ENCODE data around the gene PTPRA. TPM values are rescaled to one million over a fixed set of nuclear protein-coding genes. Genes with fewer than 3 reads are reported as not detected.

The PTPRA gene
- total RNA-seq, 2 experiments from 2014 or later, result 68.1 to 68.8 TPM

- POLR2A ChIA-PET, result no interaction called here
- Mint-ChIP-seq H3K36me3 (peaks cover 15% of the 10 kb centered on the region), H3K9me3 (no peaks in the 10 kb centered on the region), H3K4me3 (no peak overlapping the region), H3K4me1 (peaks cover 21% of the 10 kb centered on the region), H3K27ac (no peak overlapping the region), H3K27me3 (no peaks in the 10 kb centered on the region)
- no peak for ATAC-seq (ENCODE audit: low read depth)
- no peak for DNase-seq
Observed at GRCh38 chr20:2902818-2903217, 29.5 kb downstream of the PTPRA start.

- no peak for ATAC-seq (ENCODE audit: low read depth)
- H3K4me1 Mint-ChIP-seq, result peaks cover 21% of the 10 kb centered on the region
- POLR2A ChIA-PET, result no interaction called here
Observed at GRCh38 chr20:2903686-2904085, 30.4 kb downstream of the PTPRA start.

GRCh38 chr20:2907519-2907918 lies 34.2 kb downstream of the PTPRA start:
- POLR2A ChIA-PET, result no interaction called here
- ATAC-seq (ENCODE audit: low read depth) (no peak), DNase-seq (no peak)
- H3K4me1 Mint-ChIP-seq, result no peaks in the 10 kb centered on the region
- no peak overlapping the region for H3K4me3 Mint-ChIP-seq
- H3K36me3 Mint-ChIP-seq, result peaks cover 8% of the 10 kb centered on the region
- no peaks in the 10 kb centered on the region for H3K9me3 Mint-ChIP-seq
- no peak overlapping the region for H3K27ac Mint-ChIP-seq
- H3K27me3 Mint-ChIP-seq, result no peaks in the 10 kb centered on the region

More at GRCh38 chr20:2903686-2904085, 30.4 kb downstream of the PTPRA start:
- no peak overlapping the region for H3K27ac Mint-ChIP-seq
- H3K4me3 Mint-ChIP-seq, result no peak overlapping the region
- DNase-seq, result no peak
- peaks cover 15% of the 10 kb centered on the region for H3K36me3 Mint-ChIP-seq
- no peaks in the 10 kb centered on the region for H3K9me3 Mint-ChIP-seq
- H3K27me3 Mint-ChIP-seq, result no peaks in the 10 kb centered on the region

GRCh38 chr20:2909953-2910352 lies 36.7 kb downstream of the PTPRA start:
- H3K4me3 Mint-ChIP-seq, result no peak overlapping the region
- H3K4me1 Mint-ChIP-seq, result no peaks in the 10 kb centered on the region
- no peaks in the 10 kb centered on the region for H3K9me3 Mint-ChIP-seq
- POLR2A ChIA-PET, result no interaction called here
- DNase-seq, result no peak
- H3K36me3 Mint-ChIP-seq, result peaks cover 5% of the 10 kb centered on the region
- H3K27ac Mint-ChIP-seq, result no peak overlapping the region
- no peaks in the 10 kb centered on the region for H3K27me3 Mint-ChIP-seq
- ATAC-seq (ENCODE audit: low read depth), result no peak

- Mint-ChIP-seq H3K9me3 (no peaks in the 10 kb centered on the region), H3K36me3 (peaks cover 4% of the 10 kb centered on the region), H3K4me1 (peaks cover 1% of the 10 kb centered on the region), H3K27me3 (no peaks in the 10 kb centered on the region), H3K27ac (no peak overlapping the region), H3K4me3 (no peak overlapping the region)
- POLR2A ChIA-PET, result no interaction called here
- no peak for DNase-seq
- ATAC-seq (ENCODE audit: low read depth), result no peak
Observed at GRCh38 chr20:2911200-2911599, 37.9 kb downstream of the PTPRA start.

- POLR2A ChIA-PET, result no interaction called here
- ATAC-seq (ENCODE audit: low read depth), result no peak
- Mint-ChIP-seq H3K27me3 (no peaks in the 10 kb centered on the region), H3K4me1 (peaks cover 8% of the 10 kb centered on the region), H3K9me3 (peaks cover 1% of the 10 kb centered on the region), H3K27ac (no peak overlapping the region), H3K36me3 (peaks cover 18% of the 10 kb centered on the region), H3K4me3 (no peak overlapping the region)
- no peak for DNase-seq
Observed at GRCh38 chr20:2914160-2914559, 40.9 kb downstream of the PTPRA start.

GRCh38 chr20:2917266-2917665 lies 44.0 kb downstream of the PTPRA start:
- H3K27ac Mint-ChIP-seq, result no peak overlapping the region
- peaks cover 8% of the 10 kb centered on the region for H3K4me1 Mint-ChIP-seq
- ATAC-seq (ENCODE audit: low read depth), result no peak
- H3K9me3 Mint-ChIP-seq, result peaks cover 1% of the 10 kb centered on the region
- H3K36me3 Mint-ChIP-seq, result peaks cover 20% of the 10 kb centered on the region
- no peak for DNase-seq
- POLR2A ChIA-PET, result no interaction called here
- no peak overlapping the region for H3K4me3 Mint-ChIP-seq
- H3K27me3 Mint-ChIP-seq, result no peaks in the 10 kb centered on the region

- no peak overlapping the region for H3K27ac Mint-ChIP-seq
Observed at GRCh38 chr20:2918096-2919049, 45.1 kb downstream of the PTPRA start.

GRCh38 chr20:2919518-2920245 lies 46.4 kb downstream of the PTPRA start:
- Mint-ChIP-seq H3K4me1 (peaks cover 8% of the 10 kb centered on the region), H3K9me3 (peaks cover 1% of the 10 kb centered on the region), H3K27ac (no peak overlapping the region), H3K4me3 (no peak overlapping the region), H3K27me3 (no peaks in the 10 kb centered on the region), H3K36me3 (peaks cover 27% of the 10 kb centered on the region)
- POLR2A ChIA-PET, result no interaction called here
- ATAC-seq (ENCODE audit: low read depth) (no peak), DNase-seq (no peak)

More at GRCh38 chr20:2918096-2919049, 45.1 kb downstream of the PTPRA start:
- DNase-seq (no peak), ATAC-seq (ENCODE audit: low read depth) (no peak)
- Mint-ChIP-seq H3K4me1 (peaks cover 8% of the 10 kb centered on the region), H3K9me3 (peaks cover 1% of the 10 kb centered on the region), H3K36me3 (peaks cover 20% of the 10 kb centered on the region), H3K27me3 (no peaks in the 10 kb centered on the region), H3K4me3 (no peak overlapping the region)
- POLR2A ChIA-PET, result no interaction called here

GRCh38 chr20:2920473-2920872 lies 47.2 kb downstream of the PTPRA start:
- Mint-ChIP-seq H3K4me3 (no peak overlapping the region), H3K4me1 (peaks cover 7% of the 10 kb centered on the region), H3K9me3 (peaks cover 1% of the 10 kb centered on the region), H3K27me3 (no peaks in the 10 kb centered on the region), H3K36me3 (peaks cover 29% of the 10 kb centered on the region), H3K27ac (no peak overlapping the region)
- POLR2A ChIA-PET, result no interaction called here
- DNase-seq (no peak), ATAC-seq (ENCODE audit: low read depth) (no peak)

GRCh38 chr20:2921506-2921905 lies 48.2 kb downstream of the PTPRA start:
- no peak overlapping the region for H3K27ac Mint-ChIP-seq
- H3K4me3 Mint-ChIP-seq, result no peak overlapping the region
- H3K27me3 Mint-ChIP-seq, result no peaks in the 10 kb centered on the region
- ATAC-seq (ENCODE audit: low read depth) (no peak), DNase-seq (no peak)
- H3K9me3 Mint-ChIP-seq, result no peaks in the 10 kb centered on the region
- peaks cover 31% of the 10 kb centered on the region for H3K36me3 Mint-ChIP-seq
- H3K4me1 Mint-ChIP-seq, result peaks cover 7% of the 10 kb centered on the region
- POLR2A ChIA-PET, result no interaction called here

- POLR2A ChIA-PET, result interaction anchor here (0.6 kb wide), 1 partner anchor 14 kb away, joined by 6 read pairs; no protein-coding TSS in a partner anchor
- Mint-ChIP-seq H3K4me3 (no peak overlapping the region), H3K9me3 (no peaks in the 10 kb centered on the region), H3K36me3 (peaks cover 29% of the 10 kb centered on the region), H3K27me3 (no peaks in the 10 kb centered on the region), H3K4me1 (peaks cover 7% of the 10 kb centered on the region), H3K27ac (no peak overlapping the region)
- ATAC-seq (ENCODE audit: low read depth) (no peak), DNase-seq (no peak)
Observed at GRCh38 chr20:2922957-2923356, 49.7 kb downstream of the PTPRA start.

GRCh38 chr20:2930538-2930937 lies 57.3 kb downstream of the PTPRA start:
- no peak for DNase-seq
- POLR2A ChIA-PET, result no interaction called here

GRCh38 chr20:2932498-2932897 lies 59.2 kb downstream of the PTPRA start:
- no peaks in the 10 kb centered on the region for H3K4me1 Mint-ChIP-seq

More at GRCh38 chr20:2930538-2930937, 57.3 kb downstream of the PTPRA start:
- Mint-ChIP-seq H3K36me3 (peaks cover 20% of the 10 kb centered on the region), H3K4me3 (no peak overlapping the region), H3K9me3 (no peaks in the 10 kb centered on the region), H3K27me3 (no peaks in the 10 kb centered on the region), H3K27ac (no peak overlapping the region), H3K4me1 (no peaks in the 10 kb centered on the region)
- no peak for ATAC-seq (ENCODE audit: low read depth)

More at GRCh38 chr20:2932498-2932897, 59.2 kb downstream of the PTPRA start:
- H3K9me3 Mint-ChIP-seq, result no peaks in the 10 kb centered on the region
- no peak overlapping the region for H3K27ac Mint-ChIP-seq
- H3K27me3 Mint-ChIP-seq, result no peaks in the 10 kb centered on the region
- H3K36me3 Mint-ChIP-seq, result peaks cover 12% of the 10 kb centered on the region
- H3K4me3 Mint-ChIP-seq, result no peak overlapping the region
- ATAC-seq (ENCODE audit: low read depth) (no peak), DNase-seq (no peak)
- POLR2A ChIA-PET, result no interaction called here

All from activated naive CD8-positive, alpha-beta T cell treated with anti-CD3 and anti-CD28 coated beads, Interleukin-2, amount 10 ng/mL, durations not matched to agents 7 days and 5 days (primary cell).